CD1c-positive myeloid dendritic cell (primary cell): Measurements from ENCODE around the gene P2RX7.

Experiments used
- DNase-seq: peaks from one replicate; pipeline ENCODE4 v3.0.0-alpha.2; 2016; ENCODE audit errors: extremely low spot score

P2RX7 gene

DNA sequence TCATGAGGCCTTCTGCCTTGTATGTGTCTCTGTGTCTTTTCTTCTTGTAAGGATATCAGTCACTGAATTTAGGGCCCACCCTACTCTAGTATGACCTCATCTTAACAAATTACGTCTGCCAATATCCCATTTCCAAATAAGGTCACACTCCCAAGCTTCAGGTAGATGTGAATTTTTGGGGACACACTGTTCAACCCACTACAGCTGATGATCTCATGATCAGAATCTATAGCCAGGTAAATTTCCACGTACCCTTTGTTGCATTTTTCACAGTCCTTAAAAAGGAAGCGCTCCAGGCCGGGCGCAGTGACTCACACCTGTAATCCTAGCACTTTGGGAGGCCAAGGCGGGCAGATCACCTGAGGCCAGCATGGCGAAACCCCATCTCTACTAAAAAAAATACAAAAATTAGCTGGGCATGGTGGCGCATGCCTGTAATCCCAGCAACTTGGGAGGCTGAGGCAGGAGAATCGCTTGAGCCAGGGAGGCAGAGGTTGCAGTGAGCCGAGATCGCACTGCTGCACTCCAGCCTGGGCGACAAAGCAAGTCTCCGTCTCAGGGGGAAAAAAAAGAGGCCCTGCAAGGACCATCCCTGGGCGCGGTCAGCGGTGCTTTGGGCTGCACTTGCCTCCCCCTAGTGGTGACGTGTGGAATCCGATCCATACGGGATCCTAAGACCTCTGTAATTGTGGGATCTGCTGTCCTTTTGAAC lies 97.3 kb downstream of the P2RX7 start:
- peak; percentile 77 for DNase-seq

DNA sequence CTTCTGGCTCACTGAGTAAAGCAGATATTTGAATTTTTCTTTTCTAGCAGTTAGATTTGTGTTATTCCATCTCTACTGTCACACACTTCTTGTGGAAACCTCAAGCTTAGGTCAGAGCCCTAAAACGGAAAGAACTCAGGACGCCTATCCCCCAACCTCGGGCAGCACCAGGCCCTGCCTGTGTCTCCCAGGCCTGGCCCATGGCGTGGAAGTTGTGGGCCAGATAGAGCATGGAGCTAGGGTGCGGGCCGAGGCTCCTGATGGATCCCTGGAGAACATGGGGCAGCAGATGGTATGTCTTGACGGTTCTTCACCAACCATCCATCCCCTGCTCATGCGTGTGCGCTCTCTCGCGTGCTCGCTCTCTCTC lies 97.8 kb downstream of the P2RX7 start:
- no peak for DNase-seq

DNA sequence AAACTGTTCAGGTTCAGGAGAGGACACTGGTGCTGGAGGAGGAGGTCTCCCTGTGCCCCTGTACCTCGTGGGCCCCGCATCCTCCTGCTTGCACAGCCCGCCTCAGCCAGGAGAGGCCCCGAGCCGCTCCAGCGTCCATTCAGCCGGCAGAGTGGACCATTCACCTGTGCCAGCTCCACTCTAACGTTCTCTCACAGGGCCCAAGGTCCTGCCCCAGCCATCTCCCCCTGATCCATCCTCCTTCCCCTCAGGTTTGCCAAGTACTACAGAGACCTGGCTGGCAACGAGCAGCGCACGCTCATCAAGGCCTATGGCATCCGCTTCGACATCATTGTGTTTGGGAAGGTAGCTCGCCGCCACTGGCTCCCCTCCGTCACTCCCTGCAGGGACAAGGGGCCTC lies 99.5 kb downstream of the P2RX7 start:
- DNase-seq = no peak

DNA sequence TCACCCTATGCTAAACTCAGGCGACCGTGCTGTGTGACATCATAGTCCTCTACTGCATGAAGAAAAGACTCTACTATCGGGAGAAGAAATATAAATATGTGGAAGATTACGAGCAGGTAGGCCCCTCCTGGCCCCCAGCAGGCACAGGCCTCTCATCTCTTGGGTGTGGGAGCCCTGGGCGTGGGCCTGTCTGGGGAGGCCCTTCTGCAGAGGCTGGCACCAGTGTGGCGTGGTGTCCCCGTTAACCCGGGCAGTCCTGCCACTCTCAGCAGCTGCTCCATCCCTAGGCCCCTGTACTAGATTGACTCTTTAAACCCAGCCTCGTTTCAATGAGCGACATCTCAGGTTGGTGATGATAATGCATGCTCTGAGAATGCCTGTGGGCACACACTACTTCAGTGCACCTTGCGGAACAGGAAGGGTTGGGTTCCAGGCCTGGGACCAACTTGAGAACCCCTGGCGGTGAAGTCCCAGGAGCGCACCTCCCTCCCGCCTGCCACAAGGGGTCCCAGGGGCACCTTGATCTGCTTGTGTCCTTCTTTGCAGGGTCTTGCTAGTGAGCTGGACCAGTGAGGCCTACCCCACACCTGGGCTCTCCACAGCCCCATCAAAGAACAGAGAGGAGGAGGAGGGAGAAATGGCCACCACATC lies 100.4 kb downstream of the P2RX7 start:
- DNase-seq = no peak

- DNase-seq = no peak
Observed at GRCh38 chr12:121233628-121234020, 100.9 kb downstream of the P2RX7 start.

DNA sequence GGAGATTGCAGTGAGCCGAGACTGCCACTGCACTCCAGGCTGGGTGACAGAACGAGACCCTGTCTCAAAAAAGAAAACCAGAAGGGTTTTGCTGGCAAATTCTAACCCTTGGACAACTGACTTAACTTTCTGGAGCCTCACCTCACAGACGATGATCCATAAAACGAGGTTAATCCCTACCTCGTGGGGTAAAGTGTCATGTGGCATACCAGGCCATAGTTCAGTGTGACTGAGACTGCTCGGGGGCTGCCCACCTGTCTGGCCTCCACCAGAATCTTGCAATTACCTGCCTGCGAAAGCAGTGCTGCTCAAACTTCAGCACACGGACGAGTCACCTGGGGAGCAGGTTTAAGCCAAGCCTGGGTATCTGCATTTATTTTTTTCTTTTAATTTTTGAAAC lies 104.1 kb downstream of the P2RX7 start:
- no peak for DNase-seq

DNA sequence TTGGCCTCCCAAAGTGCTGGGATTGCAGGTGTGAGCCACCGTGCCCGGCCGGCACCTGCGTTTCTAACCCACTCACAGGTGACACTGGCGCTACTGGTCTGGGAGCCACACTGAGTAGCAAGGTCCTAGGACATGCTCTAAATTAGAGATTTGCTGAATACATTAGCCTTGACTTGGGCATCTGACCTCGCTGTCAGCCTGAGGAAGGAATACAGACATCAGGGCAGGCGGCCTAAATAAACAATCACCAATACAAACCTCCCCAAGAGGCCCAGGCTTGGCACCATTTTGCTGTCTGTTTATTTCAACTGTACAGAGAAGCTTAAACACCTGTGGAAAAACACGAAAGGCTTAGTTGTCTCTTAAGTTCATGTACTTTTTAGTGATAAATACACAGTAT lies 104.7 kb downstream of the P2RX7 start:
- DNase-seq = no peak
